Mucosa of descending colon (tissue), 3 donors: Measurements from ENCODE around the gene HOXC13. TPM values are rescaled to one million over a fixed set of nuclear protein-coding genes. Genes with fewer than 3 reads are reported as not detected.

Experiments used
- ATAC-seq: fragments of 200-7000 bp; cut with Tn5 transposase; one replicate; pipeline ENCODE4 v1.9.1; 2020; ENCODE audit warnings: mild to moderate bottlenecking, moderate library complexity
- DNase-seq, 3 donors: peaks; one replicate each; pipeline ENCODE4 v3.0.0-alpha.2; 2020
- H3K36me3 ChIP-seq: fragments of 200-600 bp; one replicate; pipeline ENCODE4 v1.8.0; 2021; ENCODE audit warnings: low read depth, mild to moderate bottlenecking
- H3K4me1 ChIP-seq: fragments of 200-600 bp; one replicate; pipeline ENCODE4 v1.8.0; 2021; ENCODE audit warnings: low read depth, mild to moderate bottlenecking
- H3K4me3 ChIP-seq: fragments of 200-600 bp; one replicate; pipeline ENCODE4 v1.8.0; 2021; ENCODE audit warnings: mild to moderate bottlenecking
- H3K9me3 ChIP-seq: fragments of 200-600 bp; one replicate; pipeline ENCODE4 v1.8.0; 2021; ENCODE audit warnings: mild to moderate bottlenecking
- CTCF ChIP-seq: fragments of 200-600 bp; IDR thresholded peaks from one replicate; pipeline ENCODE4 v1.8.0; 2022; ENCODE audit warnings: antibody characterized with exemption, mild to moderate bottlenecking
- intact Hi-C, 2 donors: fragments of 100-400 bp; cut with DNase I in 1 of 2; cut with micrococcal nuclease in 1 of 2; formaldehyde crosslinking; loops; one replicate each; pipeline versions ENCODE4 v1.11.0 to v1.11.1; 2022; cut with DNase I, micrococcal nuclease
- microRNA-seq: library from miRNA; unstranded; fragments of <30 nt; microRNA quantifications from one replicate; pipeline ENCODE4, GENCODE V29; 2019
- total RNA-seq, 3 donors: library from RNA; stranded (reverse); fragmentation: NEBNext Ultra II Directional in 2 of 3; extraction: Animal tissue kit (Norgen Biotek cat#: 25700) in 2 of 3; gene quantifications; one replicate each; pipeline versions ENCODE4 v1.2.1 to v1.2.4, GENCODE V29; 2021 to 2023
- donor health status: DM: no; HTN: no; CAD: no; lungs with moderate emphysema.
- donor health status: DM: no; HTN: no; CAD: no.
- donor health status: DM: no; HTN: yes; CAD: no.

Gene HOXC13
- total RNA-seq, 3 donors from 2014 or later: not detected

- ATAC-seq (no peak), DNase-seq (peak in 1 of 3 donors; percentile 5)
- intact Hi-C loops: no loop called here
- Histone ChIP-seq H3K9me3 (no peaks in the 10 kb centered on the region), H3K4me1 (peaks cover 30% of the 10 kb centered on the region), H3K36me3 (no peaks in the 10 kb centered on the region), H3K4me3 (no peak overlapping the region)
- TF ChIP-seq CTCF: no peak
Measured at GRCh38 chr12:53993162-53994008, 54.8 kb downstream of the HOXC13 start.

GRCh38 chr12:53994009-53994263, 55.3 kb downstream of the HOXC13 start:
- intact Hi-C loops: no loop called here
- peak in 1 of 3 donors; percentile 37 for DNase-seq
- no peak for TF ChIP-seq CTCF
- peaks cover 30% of the 10 kb centered on the region for H3K4me1 ChIP-seq
- H3K4me3 ChIP-seq: no peak overlapping the region
- no peaks in the 10 kb centered on the region for H3K9me3 ChIP-seq
- no peak for ATAC-seq
- no peaks in the 10 kb centered on the region for H3K36me3 ChIP-seq

GRCh38 chr12:53994264-53995001, 55.8 kb downstream of the HOXC13 start:
- peak in 1 of 3 donors; percentile 38 for DNase-seq
- TF ChIP-seq CTCF: no peak
- H3K4me1 ChIP-seq: peaks cover 28% of the 10 kb centered on the region
- peak; percentile 9 for ATAC-seq
- H3K36me3 ChIP-seq: no peaks in the 10 kb centered on the region
- intact Hi-C loops: no loop called here
- H3K4me3 ChIP-seq: no peak overlapping the region
- no peaks in the 10 kb centered on the region for H3K9me3 ChIP-seq

GRCh38 chr12:53995002-53995377, 56.4 kb downstream of the HOXC13 start:
- peak in 1 of 3 donors; percentile 30 for DNase-seq
- intact Hi-C loops: no loop called here
- Histone ChIP-seq H3K9me3 (no peaks in the 10 kb centered on the region), H3K36me3 (no peaks in the 10 kb centered on the region), H3K4me1 (peaks cover 30% of the 10 kb centered on the region), H3K4me3 (no peak overlapping the region)
- peak; percentile 6 for ATAC-seq
- TF ChIP-seq CTCF: no peak

- intact Hi-C loops: no loop called here
- H3K4me3 ChIP-seq: no peak overlapping the region
- DNase-seq (peak; percentile 13 to 51 (median 33)), ATAC-seq (peak; percentile 57)
- no peaks in the 10 kb centered on the region for H3K36me3 ChIP-seq
- TF ChIP-seq CTCF: no peak
- no peaks in the 10 kb centered on the region for H3K9me3 ChIP-seq
- peaks cover 34% of the 10 kb centered on the region for H3K4me1 ChIP-seq
Measured at GRCh38 chr12:53995378-53996239, 57.0 kb downstream of the HOXC13 start.

Small RNA genes within 50 kb of the gene (microRNA-seq; reads per million reads assigned to microRNA genes)
- gene MIR196A2: 747 reads per million, percentile 82 among the genes with 10 or more reads in this experiment

Other genes with a start within 250 kb of the HOXC13 start
- gene CALCOCO1, start 211.4 kb upstream of the HOXC13 start, total RNA-seq: 100 to 1,000 TPM in 2 of 3 donors, 10 to 100 TPM in 1; 62.2 to 235 (median 119) TPM
- gene CISTR, start 186.9 kb upstream of the HOXC13 start, total RNA-seq: not detected
- gene HOXC12, start 16.1 kb downstream of the HOXC13 start, total RNA-seq: not detected
- gene HOXC11, start 34.3 kb downstream of the HOXC13 start, total RNA-seq: not detected
- gene HOTAIR, start 36.1 kb downstream of the HOXC13 start, total RNA-seq: not detected
- not detected for gene HOXC10, start 46.3 kb downstream of the HOXC13 start, total RNA-seq
- not detected for gene HOXC9, start 61.3 kb downstream of the HOXC13 start, total RNA-seq
- not detected for gene HOXC8, start 70.2 kb downstream of the HOXC13 start, total RNA-seq
- under 1 TPM in 2 of 3 donors, not detected in 1; 0.22 to 0.32 TPM for gene HOXC6, start 89.6 kb downstream of the HOXC13 start, total RNA-seq
- gene HOXC5, start 94.2 kb downstream of the HOXC13 start, total RNA-seq: not detected
- gene HOXC4, start 115.0 kb downstream of the HOXC13 start, total RNA-seq: 1 to 10 TPM in 1 of 3 donors, not detected in 2; 2.3 TPM